Measurements from ENCODE around the gene KIF1B. TPM values are rescaled to one million over a fixed set of nuclear protein-coding genes. Genes with fewer than 3 reads are reported as not detected.

KIF1B gene
- total RNA-seq, 1 donor from 2014 or later, result 49.4 TPM

DNA sequence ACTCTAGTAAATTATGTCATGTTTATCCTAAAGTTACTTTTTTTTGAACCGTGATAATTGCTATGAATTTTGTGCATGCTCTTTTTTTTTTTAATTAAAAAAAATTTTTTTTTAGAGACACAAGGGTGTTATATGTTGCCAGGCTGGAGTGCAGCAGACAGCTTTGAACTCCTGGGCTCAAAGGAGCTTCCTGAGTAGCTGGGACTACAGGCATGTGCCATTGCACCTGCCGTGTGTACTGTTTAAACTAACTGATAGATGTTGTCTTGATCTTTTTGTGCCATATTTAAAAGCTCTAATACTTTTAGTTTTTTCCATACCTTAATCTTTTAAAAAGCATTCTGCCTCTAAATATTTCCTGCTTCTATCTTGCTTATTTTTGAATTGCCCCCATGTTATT is 60.7 kb downstream of the KIF1B start:
- Mint-ChIP-seq H3K4me3 (ENCODE audit: unreplicated experiment) (no peak overlapping the region), H3K36me3 (ENCODE audit: low read depth) (peaks cover 23% of the 10 kb centered on the region), H3K27ac (ENCODE audit: unreplicated experiment) (no peak overlapping the region), H3K27me3 (ENCODE audit: low read depth) (no peaks in the 10 kb centered on the region), H3K4me1 (ENCODE audit: low read depth) (peaks cover 3% of the 10 kb centered on the region), H3K9me3 (ENCODE audit: low read depth) (no peaks in the 10 kb centered on the region)
- DNase-seq (ENCODE audit: low spot score), result no peak
- TF ChIP-seq, protein P1, sequence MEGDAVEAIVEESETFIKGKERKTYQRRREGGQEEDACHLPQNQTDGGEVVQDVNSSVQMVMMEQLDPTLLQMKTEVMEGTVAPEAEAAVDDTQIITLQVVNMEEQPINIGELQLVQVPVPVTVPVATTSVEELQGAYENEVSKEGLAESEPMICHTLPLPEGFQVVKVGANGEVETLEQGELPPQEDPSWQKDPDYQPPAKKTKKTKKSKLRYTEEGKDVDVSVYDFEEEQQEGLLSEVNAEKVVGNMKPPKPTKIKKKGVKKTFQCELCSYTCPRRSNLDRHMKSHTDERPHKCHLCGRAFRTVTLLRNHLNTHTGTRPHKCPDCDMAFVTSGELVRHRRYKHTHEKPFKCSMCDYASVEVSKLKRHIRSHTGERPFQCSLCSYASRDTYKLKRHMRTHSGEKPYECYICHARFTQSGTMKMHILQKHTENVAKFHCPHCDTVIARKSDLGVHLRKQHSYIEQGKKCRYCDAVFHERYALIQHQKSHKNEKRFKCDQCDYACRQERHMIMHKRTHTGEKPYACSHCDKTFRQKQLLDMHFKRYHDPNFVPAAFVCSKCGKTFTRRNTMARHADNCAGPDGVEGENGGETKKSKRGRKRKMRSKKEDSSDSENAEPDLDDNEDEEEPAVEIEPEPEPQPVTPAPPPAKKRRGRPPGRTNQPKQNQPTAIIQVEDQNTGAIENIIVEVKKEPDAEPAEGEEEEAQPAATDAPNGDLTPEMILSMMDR (IDR thresholded peaks at IDR 0.05), result no peak

DNA sequence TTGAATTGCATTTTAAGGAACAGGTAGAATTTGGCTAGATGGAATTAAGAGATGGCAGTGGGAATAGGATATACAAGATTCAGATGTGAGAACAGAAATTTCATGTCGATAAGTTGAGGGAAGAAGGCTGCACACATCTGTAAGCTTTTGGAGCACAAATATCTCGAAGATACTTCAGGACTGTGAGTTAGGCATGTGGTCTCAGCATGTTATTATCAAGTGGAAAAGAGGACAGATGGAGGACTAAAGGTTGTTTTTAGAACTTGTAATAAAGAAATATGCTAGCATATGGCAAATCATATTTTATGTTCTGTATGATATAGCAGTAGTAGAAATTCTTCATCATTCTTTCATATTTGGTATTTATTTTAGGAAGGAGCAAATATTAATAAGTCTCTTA is 61.5 kb downstream of the KIF1B start:
- Mint-ChIP-seq H3K4me1 (ENCODE audit: low read depth) (peaks cover 3% of the 10 kb centered on the region), H3K27ac (ENCODE audit: unreplicated experiment) (no peak overlapping the region), H3K4me3 (ENCODE audit: unreplicated experiment) (no peak overlapping the region), H3K36me3 (ENCODE audit: low read depth) (peaks cover 23% of the 10 kb centered on the region), H3K9me3 (ENCODE audit: low read depth) (no peaks in the 10 kb centered on the region), H3K27me3 (ENCODE audit: low read depth) (no peaks in the 10 kb centered on the region)
- TF ChIP-seq, protein P1 (IDR thresholded peaks at IDR 0.05), result no peak
- no peak for DNase-seq (ENCODE audit: low spot score)

DNA sequence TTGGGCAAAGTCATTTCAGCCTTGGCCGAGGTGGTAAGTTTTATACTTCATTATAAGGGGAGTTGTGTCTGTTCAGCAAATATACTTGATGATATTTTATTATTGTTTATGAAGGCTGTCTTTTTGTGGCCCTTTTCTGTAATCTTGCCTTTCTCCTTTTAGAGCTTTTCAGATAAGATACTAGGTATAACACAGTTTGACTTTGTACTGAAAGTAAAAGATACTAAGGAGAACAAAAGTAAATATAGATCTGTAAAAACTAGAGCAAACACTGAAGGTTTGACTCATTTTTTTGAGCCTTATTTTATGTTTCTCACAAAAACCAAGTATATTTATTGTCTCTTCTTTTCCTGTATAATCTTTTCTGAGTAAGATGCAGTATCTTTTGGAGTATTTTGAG is 61.9 kb downstream of the KIF1B start:
- no peak overlapping the region for H3K4me3 Mint-ChIP-seq (ENCODE audit: unreplicated experiment)
- H3K27ac Mint-ChIP-seq (ENCODE audit: unreplicated experiment), result no peak overlapping the region

DNA sequence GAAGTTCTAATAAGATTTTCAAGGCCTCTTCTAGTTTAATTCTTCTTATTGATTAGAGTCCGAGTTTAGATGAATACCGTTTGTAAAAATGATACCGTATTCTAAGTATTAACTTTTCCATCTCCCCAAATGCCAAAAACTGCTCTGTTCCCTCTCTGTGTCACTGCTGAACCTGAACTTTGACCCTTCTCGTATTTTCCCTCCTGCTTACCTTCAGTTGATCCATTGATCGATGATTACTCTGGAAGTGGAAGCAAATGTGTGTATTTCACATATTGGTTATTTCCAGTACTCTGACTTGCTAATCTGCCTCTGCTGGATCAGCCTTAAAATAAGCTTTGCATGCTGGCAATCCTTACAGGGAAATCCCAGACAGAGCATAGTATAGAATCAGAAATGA is 68.5 kb downstream of the KIF1B start:
- no peak overlapping the region for H3K4me3 Mint-ChIP-seq (ENCODE audit: unreplicated experiment)
- no peak overlapping the region for H3K27ac Mint-ChIP-seq (ENCODE audit: unreplicated experiment)
- TF ChIP-seq, protein P1 (IDR thresholded peaks at IDR 0.05), result no peak
- no peak for DNase-seq (ENCODE audit: low spot score)
- peaks cover 16% of the 10 kb centered on the region for H3K4me1 Mint-ChIP-seq (ENCODE audit: low read depth)
- no peaks in the 10 kb centered on the region for H3K27me3 Mint-ChIP-seq (ENCODE audit: low read depth)
- H3K36me3 Mint-ChIP-seq (ENCODE audit: low read depth), result peaks cover 18% of the 10 kb centered on the region
- no peaks in the 10 kb centered on the region for H3K9me3 Mint-ChIP-seq (ENCODE audit: low read depth)

More for the DNA sequence above, 61.9 kb downstream of the KIF1B start:
- H3K9me3 Mint-ChIP-seq (ENCODE audit: low read depth), result no peaks in the 10 kb centered on the region
- H3K4me1 Mint-ChIP-seq (ENCODE audit: low read depth), result peaks cover 3% of the 10 kb centered on the region
- no peaks in the 10 kb centered on the region for H3K27me3 Mint-ChIP-seq (ENCODE audit: low read depth)
- H3K36me3 Mint-ChIP-seq (ENCODE audit: low read depth), result peaks cover 23% of the 10 kb centered on the region
- no peak for DNase-seq (ENCODE audit: low spot score)
- TF ChIP-seq, protein P1 (IDR thresholded peaks at IDR 0.05), result no peak

DNA sequence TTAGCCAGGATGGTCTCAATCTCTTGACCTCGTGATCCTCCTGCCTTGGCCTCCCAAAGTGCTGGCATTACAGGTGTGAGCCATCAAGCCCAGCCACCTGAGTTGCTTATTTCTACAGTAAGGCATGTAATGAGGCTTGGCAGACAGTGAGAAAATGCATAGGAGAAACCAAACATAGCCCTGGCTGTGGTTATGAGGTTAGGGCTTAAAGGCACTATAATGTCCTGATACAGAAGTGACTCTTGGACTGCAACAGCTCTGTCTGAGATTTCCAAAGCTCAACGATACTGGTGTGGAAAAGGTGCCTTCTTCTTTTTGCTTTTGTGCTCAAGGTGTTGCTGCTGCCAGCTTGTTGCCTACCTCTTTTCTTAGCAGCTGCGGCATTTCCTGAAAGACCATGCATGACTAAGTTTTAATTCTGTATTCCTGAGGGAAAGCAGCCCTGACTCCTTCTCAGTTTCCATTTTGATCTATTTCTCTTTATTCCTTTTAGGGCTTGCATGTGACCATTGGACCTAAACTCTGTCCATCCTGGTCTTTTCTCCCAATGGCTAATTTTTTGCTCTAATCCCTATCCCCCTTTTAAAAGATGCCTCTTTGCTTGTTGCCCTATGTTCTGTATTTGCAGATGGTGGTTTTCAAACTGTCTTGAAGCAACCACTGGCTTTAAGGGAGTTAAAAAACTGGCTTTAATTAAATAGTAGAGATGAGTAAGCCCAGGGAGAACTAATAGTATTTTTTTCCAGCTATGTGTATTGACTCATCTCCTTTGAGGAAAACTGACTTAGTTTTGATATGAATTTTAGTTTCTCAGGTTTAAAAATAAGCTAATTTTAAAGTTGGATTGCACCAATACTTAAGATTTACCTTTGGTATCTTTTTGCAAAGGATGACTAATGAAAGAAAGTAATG is 70.3 kb downstream of the KIF1B start:
- peaks cover 16% of the 10 kb centered on the region for H3K36me3 Mint-ChIP-seq (ENCODE audit: low read depth)
- no peaks in the 10 kb centered on the region for H3K27me3 Mint-ChIP-seq (ENCODE audit: low read depth)
- DNase-seq (ENCODE audit: low spot score), result no peak
- H3K9me3 Mint-ChIP-seq (ENCODE audit: low read depth), result no peaks in the 10 kb centered on the region
- peak overlapping the region; percentile 2 for H3K27ac Mint-ChIP-seq (ENCODE audit: unreplicated experiment)
- H3K4me3 Mint-ChIP-seq (ENCODE audit: unreplicated experiment), result no peak overlapping the region
- peaks cover 20% of the 10 kb centered on the region for H3K4me1 Mint-ChIP-seq (ENCODE audit: low read depth)
- TF ChIP-seq, protein P1 (IDR thresholded peaks at IDR 0.05), result no peak

All from chondrocyte (in vitro differentiated cells).